RWPE2 (cell line): ENCODE data around the gene RAC2.

Source experiments
- ATAC-seq: fragments of 200-7000 bp; cut with Tn5 transposase; 3 replicates; pipeline ENCODE4 v1.9.1; 2021; ENCODE audit warnings: low read depth
- DNase-seq: peaks from one replicate; pipeline ENCODE4 v3.0.0-alpha.2; 2020; ENCODE audit warnings: low spot score
- H3K27ac ChIP-seq: fragments of 450-650 bp; 2 replicates; pipeline ENCODE4 v1.5.1; 2017; ENCODE audit warnings: mild to moderate bottlenecking; ENCODE audit not compliant: poor library complexity, severe bottlenecking
- H3K27me3 ChIP-seq: fragments of 250-450 bp; sonication (Bioruptor Pico); 2 replicates; pipeline ENCODE4 v1.5.1; 2021; ENCODE audit warnings: mild to moderate bottlenecking, moderate library complexity; ENCODE audit not compliant: insufficient read depth, poor library complexity, severe bottlenecking
- H3K36me3 ChIP-seq: fragments of 250-450 bp; sonication (Bioruptor Pico); 2 replicates; pipeline ENCODE4 v1.5.1; 2020; ENCODE audit warnings: low read depth, mild to moderate bottlenecking, moderate library complexity
- H3K4me1 ChIP-seq: fragments of 250-450 bp; sonication (Bioruptor Pico); 2 replicates; pipeline ENCODE4 v1.5.1; 2021; ENCODE audit warnings: mild to moderate bottlenecking, moderate library complexity; ENCODE audit not compliant: insufficient read depth, poor library complexity, severe bottlenecking
- H3K4me3 ChIP-seq: fragments of 250-450 bp; sonication (Bioruptor Pico); 2 replicates; pipeline ENCODE4 v1.5.1; 2021; ENCODE audit warnings: mild to moderate bottlenecking, moderate library complexity; ENCODE audit not compliant: severe bottlenecking
- H3K9me3 ChIP-seq: fragments of 250-450 bp; sonication (Bioruptor Pico); 2 replicates; pipeline ENCODE4 v1.5.1; 2021; ENCODE audit warnings: mild to moderate bottlenecking, moderate library complexity; ENCODE audit not compliant: severe bottlenecking
- TF ChIP-seq, protein P1 (sequence below): fragments of 450-650 bp; IDR thresholded peaks from one replicate; pipeline ENCODE4 v1.5.1; 2017; ENCODE audit warnings: mild to moderate bottlenecking, moderate library complexity; ENCODE audit not compliant: poor library complexity, severe bottlenecking

Gene RAC2

DNA sequence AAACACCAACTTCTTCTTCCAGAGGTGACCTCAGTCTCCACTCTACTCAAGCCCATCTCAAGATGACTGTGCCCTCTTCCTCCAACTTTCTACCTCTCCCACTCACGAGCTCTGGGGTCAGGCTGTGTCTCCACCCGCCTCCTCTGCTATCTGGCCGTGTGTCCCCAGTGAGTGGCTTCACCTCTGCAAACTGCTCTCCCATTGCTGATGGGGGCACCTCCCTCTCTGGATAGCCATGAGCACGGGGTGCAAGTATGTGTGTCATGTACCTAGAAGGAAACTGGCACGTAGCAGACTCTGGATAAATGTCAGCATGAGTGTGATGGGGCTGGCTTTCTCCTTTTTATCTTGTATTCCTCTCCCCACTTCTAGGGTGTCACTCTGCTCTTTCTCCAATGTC lies 18.3 kb upstream of the RAC2 start:
- Histone ChIP-seq H3K9me3 (peaks cover 6% of the 10 kb centered on the region), H3K27me3 (no peaks in the 10 kb centered on the region), H3K27ac (no peak overlapping the region), H3K4me3 (no peak overlapping the region), H3K36me3 (no peaks in the 10 kb centered on the region), H3K4me1 (no peaks in the 10 kb centered on the region)
- TF ChIP-seq, protein P1, sequence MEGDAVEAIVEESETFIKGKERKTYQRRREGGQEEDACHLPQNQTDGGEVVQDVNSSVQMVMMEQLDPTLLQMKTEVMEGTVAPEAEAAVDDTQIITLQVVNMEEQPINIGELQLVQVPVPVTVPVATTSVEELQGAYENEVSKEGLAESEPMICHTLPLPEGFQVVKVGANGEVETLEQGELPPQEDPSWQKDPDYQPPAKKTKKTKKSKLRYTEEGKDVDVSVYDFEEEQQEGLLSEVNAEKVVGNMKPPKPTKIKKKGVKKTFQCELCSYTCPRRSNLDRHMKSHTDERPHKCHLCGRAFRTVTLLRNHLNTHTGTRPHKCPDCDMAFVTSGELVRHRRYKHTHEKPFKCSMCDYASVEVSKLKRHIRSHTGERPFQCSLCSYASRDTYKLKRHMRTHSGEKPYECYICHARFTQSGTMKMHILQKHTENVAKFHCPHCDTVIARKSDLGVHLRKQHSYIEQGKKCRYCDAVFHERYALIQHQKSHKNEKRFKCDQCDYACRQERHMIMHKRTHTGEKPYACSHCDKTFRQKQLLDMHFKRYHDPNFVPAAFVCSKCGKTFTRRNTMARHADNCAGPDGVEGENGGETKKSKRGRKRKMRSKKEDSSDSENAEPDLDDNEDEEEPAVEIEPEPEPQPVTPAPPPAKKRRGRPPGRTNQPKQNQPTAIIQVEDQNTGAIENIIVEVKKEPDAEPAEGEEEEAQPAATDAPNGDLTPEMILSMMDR = no peak
- DNase-seq = no peak
- no peak for ATAC-seq

DNA sequence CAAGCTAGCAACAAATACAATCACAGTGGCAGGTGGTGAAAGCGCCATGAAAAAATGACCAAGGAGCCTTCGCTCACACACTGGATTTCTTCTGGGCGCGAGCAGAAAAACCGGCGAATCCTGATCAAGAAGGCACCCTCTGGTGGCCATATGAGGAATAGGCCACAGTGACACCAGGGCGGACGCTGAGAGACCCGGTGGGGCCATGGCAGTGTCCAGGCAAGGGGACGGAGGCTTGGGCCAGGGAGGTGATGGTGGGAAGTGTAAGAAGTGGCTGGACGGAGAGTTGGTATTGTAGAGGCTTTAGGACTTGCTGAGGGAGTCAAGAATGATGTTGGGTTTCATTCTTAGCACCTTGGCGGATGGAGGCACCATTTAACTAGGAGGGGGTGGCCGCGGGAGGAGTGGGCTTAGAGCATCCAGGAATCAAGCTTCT lies 16.9 kb upstream of the RAC2 start:
- peak; percentile 52 for DNase-seq
- TF ChIP-seq, protein P1 = peak; percentile 90
- H3K9me3 ChIP-seq = peaks cover 6% of the 10 kb centered on the region
- no peaks in the 10 kb centered on the region for H3K36me3 ChIP-seq
- no peaks in the 10 kb centered on the region for H3K27me3 ChIP-seq
- H3K4me3 ChIP-seq = no peak overlapping the region
- H3K4me1 ChIP-seq = no peaks in the 10 kb centered on the region
- no peak overlapping the region for H3K27ac ChIP-seq
- ATAC-seq = peak; percentile 68; the same call in 2 of the 3 replicates

DNA sequence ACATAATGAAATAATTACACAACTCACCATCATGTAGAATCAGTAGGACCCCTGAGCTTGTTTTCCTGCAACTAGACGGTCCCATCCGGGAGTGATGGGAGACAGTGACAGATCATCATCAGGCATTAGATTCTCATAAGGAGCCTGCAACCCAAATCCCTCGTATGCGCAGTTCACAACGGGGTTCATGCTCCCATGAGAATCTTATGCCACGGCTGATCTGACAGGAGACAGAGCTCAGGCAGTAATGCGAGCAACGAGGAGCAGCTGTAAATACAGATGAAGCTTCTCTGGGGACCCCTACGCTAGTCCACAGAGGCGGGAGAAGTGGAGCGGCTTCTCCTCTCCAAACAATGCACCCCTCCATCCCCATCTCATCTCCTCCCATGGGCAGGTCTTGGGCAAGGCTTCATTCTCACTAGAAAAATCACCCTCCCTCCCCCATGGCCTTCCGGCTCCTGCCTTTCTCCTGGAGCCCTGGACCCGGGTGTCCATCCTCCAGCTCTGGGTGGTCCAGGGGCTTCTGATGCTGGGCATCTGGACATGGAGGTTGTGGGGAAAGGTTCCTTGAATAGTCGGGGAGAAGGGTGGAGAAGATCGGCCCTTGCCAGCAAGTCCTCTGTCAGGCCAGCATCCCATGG lies 16.2 kb upstream of the RAC2 start:
- H3K4me1 ChIP-seq = peaks cover 4% of the 10 kb centered on the region
- H3K27me3 ChIP-seq = no peaks in the 10 kb centered on the region
- TF ChIP-seq, protein P1 = no peak
- ATAC-seq (no peak), DNase-seq (no peak)
- H3K9me3 ChIP-seq = peaks cover 6% of the 10 kb centered on the region
- no peak overlapping the region for H3K27ac ChIP-seq
- no peaks in the 10 kb centered on the region for H3K36me3 ChIP-seq
- no peak overlapping the region for H3K4me3 ChIP-seq

DNA sequence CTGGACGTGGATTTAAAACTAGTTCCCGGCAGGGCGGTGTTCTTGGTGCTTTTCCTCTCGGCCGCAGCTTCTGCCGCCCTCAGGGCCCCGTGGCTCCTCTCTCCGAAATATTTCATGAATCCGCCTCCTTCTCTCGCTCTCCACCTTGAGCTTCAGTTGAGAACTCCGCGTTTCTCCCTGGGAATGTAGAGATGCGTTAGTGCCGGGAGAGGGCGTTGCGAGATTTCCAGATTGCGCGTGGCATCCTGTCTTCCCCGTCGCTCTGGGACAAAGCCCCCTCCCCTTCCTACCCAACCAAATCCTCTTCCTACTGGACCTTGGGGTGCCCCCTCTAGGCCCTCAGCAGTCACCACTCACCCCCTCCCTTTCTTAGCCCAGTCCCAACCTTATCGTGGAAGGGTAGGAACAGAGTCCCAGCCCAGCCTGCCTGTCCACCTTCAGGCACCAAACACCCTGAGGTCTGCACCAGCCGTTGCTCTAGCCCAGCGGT lies 15.5 kb upstream of the RAC2 start:
- ATAC-seq (no peak), DNase-seq (peak; percentile 28)
- Histone ChIP-seq H3K9me3 (peaks cover 6% of the 10 kb centered on the region), H3K4me1 (peaks cover 11% of the 10 kb centered on the region), H3K36me3 (no peaks in the 10 kb centered on the region), H3K4me3 (no peak overlapping the region), H3K27ac (no peak overlapping the region), H3K27me3 (no peaks in the 10 kb centered on the region)
- TF ChIP-seq, protein P1 = peak; percentile 25

DNA sequence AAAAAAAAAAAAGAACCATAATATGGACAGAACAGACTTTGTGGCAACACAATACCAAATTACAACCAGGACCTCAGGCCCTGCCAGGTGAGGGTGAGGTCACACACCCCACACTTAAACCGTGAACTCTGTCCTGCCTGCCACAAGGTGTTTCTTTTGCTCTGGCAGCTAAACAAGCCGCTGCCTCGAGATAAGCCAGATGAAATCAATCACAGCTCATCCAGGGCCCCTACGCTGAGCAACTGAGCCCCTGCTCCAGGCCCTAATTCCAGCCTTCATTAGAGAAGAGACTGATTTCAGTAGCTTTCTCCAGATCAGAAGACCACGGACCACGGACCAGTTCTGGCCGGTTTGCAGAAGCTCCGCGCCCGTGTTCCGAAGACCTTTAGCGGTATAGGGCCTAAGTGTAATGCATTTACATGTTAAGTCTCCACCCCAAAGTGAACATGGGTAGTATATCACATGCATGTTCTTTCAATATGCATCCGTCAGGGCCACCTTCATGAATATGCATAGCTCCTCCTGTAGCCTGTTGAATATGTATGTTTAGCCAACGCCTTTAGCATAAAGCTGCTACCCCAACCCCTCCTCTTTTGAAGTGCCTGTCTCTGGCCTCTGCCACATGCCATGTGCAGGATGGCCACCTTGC lies 14.8 kb upstream of the RAC2 start:
- no peaks in the 10 kb centered on the region for H3K9me3 ChIP-seq
- H3K36me3 ChIP-seq = no peaks in the 10 kb centered on the region
- TF ChIP-seq, protein P1 = no peak
- H3K4me1 ChIP-seq = peaks cover 18% of the 10 kb centered on the region
- no peak overlapping the region for H3K4me3 ChIP-seq
- ATAC-seq = no peak
- DNase-seq = peak; percentile 23
- no peak overlapping the region for H3K27ac ChIP-seq
- H3K27me3 ChIP-seq = no peaks in the 10 kb centered on the region
